Left forelimb (tissue), 1 donor: ENCODE measurements around the gene USF3.

ENCODE experiments used
- DNase-seq: peaks from one replicate; pipeline ENCODE4 v3.0.0-alpha.2; 2018; ENCODE audit warnings: low spot score

Gene USF3

DNA sequence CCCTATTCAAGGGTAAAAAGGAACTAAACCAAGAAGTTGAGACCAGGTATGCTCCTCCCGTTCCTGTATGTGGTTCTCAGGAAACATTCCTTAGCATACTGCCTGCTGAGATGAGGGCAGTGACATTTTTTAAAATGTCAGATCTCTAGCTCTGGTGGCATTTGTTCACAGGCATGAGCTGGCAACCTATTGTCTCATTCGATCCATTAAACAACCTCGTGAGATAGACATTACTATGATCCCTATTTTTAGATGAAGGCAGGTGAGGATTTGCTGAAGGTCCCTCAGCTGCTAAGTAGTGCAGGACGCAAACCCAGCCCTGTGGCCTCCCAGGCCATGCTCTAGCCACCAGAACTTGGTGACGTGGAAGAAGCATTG, 89.2 kb downstream of the USF3 start:
- no peak for DNase-seq

DNA sequence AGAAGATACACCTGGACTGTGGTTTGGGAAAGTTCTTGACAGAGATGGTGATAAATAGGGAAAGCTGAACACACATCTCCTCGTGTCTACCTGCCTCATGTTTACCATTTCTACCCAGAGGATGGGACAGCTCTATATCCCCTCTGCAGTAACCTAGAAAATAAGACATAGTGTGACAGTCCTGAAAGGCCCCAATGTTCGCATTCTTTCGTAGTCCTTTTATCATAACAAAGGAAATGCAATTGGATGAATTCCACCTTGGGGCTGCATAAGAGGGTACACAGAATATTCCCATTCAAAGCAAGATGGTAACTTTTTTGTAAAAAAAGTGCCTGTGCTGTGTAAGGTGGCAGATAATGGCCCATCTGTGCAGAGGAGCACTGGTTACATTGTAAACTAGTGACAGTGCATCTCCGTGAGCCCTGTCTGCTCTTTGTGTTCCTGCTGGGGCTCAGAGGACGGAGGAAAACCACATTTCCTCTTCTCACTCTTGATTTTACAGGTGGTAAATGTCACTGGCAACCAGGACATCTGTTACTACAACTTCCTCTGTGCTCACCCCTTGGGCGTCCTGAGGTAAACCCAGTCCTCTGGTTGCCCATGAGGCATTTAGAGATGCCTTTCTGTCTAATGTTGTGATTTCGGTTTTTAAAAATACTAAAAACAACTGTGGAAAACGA, 89.8 kb downstream of the USF3 start:
- no peak for DNase-seq

DNA sequence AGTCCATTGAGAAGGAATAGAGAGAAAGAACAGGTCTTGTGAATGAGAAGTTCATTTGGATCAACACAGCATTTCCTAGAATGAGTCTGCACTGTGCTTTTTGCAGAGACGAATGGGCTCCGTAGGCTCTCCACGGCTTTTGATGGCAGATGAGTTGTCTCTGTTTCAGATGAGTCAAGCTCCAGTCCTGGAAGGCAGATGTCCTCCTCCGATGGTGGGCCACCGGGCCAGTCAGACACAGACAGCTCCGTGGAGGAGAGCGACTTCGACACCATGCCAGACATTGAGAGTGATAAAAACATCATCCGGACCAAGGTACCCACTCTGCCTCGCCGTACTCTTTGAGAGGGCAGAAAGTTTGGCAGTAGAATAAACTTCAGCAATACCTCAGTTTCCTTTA, 93.6 kb downstream of the USF3 start:
- DNase-seq: no peak

DNA sequence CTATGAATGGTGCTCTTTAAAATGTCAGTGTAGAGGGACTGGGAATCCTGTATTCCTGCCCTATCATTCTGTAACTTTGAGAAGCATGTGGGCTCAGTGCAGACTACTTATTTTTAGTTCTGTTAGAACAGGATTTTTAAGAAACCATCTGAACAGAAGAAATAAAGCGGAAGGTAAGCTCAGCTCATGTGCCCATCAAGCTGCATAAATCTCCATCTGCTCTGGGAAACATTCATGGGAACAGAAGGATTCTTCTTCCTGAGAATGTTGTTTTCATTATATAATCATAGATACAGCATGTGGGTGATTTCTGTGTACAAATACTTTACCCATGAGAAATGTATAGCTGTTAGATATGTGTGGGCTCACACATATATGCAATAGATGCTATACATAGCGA, 94.2 kb downstream of the USF3 start:
- no peak for DNase-seq

DNA sequence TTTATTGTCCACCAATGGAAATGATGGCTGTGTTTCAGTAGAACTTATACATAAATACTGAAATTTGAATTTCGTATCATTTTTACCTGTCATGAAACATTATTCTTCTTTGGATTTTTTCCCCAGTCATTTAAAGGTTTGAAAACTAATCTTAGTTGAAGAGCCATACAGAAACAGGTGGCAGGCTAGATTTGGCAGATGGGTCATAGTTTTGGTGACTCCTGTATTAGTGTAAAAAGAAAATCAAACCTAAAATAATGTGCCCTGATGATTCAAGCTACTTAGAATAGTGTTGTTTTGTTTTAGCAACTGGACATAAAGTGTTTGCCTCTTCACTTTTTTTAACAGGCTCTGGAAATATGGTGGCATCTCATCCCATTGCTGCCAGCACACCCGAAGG, 95.2 kb downstream of the USF3 start:
- DNase-seq: no peak

DNA sequence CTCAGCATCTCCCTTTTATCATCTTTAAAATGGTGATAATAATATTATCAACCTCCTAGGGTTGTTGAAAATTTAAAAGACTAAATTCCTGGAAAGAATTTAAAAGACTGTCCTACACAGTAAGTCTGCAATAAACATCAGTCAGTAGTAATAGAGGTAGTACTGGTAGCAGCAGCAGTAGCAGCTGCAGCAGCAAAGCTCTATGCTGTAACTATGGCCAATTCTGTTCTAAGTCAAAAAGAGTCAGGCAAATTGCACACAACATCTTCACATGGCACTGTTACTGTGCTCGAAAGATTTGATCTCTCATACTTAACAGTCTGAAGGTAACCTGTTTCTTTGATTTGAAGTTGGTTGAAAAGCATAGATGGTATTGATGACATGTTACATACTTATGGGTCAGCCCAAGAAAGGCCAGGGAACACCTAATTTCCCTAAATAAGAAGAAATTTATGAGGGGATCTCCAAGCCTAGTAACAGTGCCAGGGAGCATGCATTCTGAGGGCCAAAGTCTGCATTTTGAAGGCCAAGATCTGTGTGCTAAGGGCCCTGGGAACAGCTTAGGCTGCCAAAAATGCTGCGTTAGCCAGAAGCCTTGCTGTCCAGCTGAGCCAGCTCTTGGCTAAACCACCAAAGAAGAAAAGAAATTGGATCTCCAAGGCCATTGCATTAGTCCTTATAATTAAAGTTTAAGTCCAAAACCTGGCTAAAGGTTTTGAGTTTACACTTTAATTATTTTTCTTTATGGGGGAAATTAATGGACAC, 95.8 kb downstream of the USF3 start:
- DNase-seq: no peak
